ENCODE measurements around the gene UGT2B17.

UGT2B17 gene

DNA sequence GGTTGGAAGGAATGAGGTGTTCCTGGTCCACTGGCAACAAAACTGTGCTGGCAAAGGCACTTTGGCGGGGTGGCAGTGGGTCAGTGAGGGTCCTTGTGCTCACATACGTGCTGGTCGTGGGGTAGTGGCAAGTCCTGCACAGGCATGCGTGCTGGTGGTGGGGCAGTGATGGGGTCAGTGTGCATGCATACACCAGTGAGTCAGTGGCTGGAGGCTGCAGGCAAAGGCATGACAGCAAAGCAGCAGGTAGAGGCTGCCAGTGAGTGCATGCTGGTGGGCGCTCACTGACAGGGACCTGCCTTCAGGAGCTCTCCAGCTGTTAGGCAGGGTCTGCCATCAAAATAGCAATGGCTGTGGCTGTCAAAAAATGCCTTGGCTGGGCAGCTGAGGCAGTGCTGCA is 86.8 kb downstream of the UGT2B17 start:
- no peaks in the 10 kb centered on the region for H4K20me1 ChIP-seq (ENCODE audit: insufficient read depth, low read length)
- H3K79me2 ChIP-seq (ENCODE audit: low read length), result no peaks in the 10 kb centered on the region
- H3K4me1 ChIP-seq (ENCODE audit: low read length), result peaks cover 1% of the 10 kb centered on the region
- H3K4me3 ChIP-seq (ENCODE audit: low read length), result no peak overlapping the region
- no peaks in the 10 kb centered on the region for H3K27me3 ChIP-seq (ENCODE audit: low read depth, low read length)
- H3K9ac ChIP-seq (ENCODE audit: low read length), result no peak overlapping the region
- H3K27ac ChIP-seq (ENCODE audit: low read length), result no peak overlapping the region
- H3K9me3 ChIP-seq (ENCODE audit: insufficient read depth, low read length), result no peaks in the 10 kb centered on the region
- TF ChIP-seq EZH2phosphoT487 (IDR thresholded peaks at IDR 0.05; ENCODE audit: low read depth), result no peak
- no peaks in the 10 kb centered on the region for H3K36me3 ChIP-seq (replicated peaks; ENCODE audit: low read depth, low read length)
- no peak overlapping the region for H2AFZ ChIP-seq (ENCODE audit: low read depth, low read length)
- no peak overlapping the region for H3K4me2 ChIP-seq (ENCODE audit: low read length)

Measured in OCI-LY3 (cell line).